Measurements from ENCODE around the gene DRICH1. TPM values are rescaled to one million over a fixed set of nuclear protein-coding genes. Genes with fewer than 3 reads are reported as not detected.
"Not testable (repeated sequence)": the region's sequence is repeated elsewhere in the genome, so short reads cannot be mapped to it uniquely, and the experiment has no call there.

DRICH1 gene
- total RNA-seq, 1 experiment from 2014 or later, result not detected

DNA sequence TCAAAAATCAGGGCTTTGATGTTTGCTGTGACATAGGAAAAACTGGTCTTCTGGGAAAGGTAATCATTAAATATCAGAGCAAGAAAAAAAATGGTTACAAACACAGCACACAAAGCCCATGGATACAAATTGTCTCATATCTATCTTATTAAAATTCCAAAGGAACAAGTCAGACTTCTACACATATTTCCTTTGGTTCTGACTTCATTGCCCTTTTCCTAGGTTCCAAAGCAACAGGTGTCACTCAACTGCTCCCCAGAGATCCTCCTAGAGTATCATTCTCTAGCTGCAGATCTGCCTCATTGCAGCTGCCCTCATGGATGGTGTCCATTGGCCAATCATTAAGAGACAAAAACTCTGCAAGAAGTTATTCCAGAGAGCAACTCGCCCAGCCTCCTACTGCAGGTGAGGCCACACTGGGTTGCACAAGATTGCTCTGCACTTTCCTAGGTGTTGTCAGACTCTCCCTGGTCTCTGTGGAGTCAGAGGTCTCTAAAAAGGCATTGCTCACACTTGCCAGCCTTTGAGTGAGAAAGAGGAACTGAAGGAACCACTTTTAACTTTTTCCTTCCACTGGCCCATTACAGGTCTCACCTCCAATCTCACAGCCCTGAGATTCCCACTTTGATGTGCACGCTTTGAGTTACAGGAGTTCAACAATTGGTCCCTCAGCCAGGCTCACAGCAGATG lies 5.7 kb downstream of the DRICH1 start:
- Mint-ChIP-seq H3K27ac (ENCODE audit: low read depth, unreplicated experiment) (no peak overlapping the region), H3K36me3 (ENCODE audit: insufficient read depth, unreplicated experiment) (no peaks in the 10 kb centered on the region), H3K4me1 (ENCODE audit: insufficient read depth, unreplicated experiment) (no peaks in the 10 kb centered on the region), H3K4me3 (ENCODE audit: unreplicated experiment) (no peak overlapping the region), H3K27me3 (ENCODE audit: insufficient read depth, unreplicated experiment) (peaks cover 51% of the 10 kb centered on the region), H3K9me3 (ENCODE audit: unreplicated experiment) (no peaks in the 10 kb centered on the region)
- intact Hi-C loops (cut with micrococcal nuclease), result loop anchor here (5.0 kb wide), 1 partner anchor 221 kb away; no protein-coding TSS in a partner anchor
- CTCF ChIA-PET, result no interaction called here
- no peak for DNase-seq (ENCODE audit: unreplicated experiment)
- no TSS peak for BruUV-seq (replicated peaks)
- POLR2A ChIA-PET, result no interaction called here
- TF ChIP-seq, protein P1, sequence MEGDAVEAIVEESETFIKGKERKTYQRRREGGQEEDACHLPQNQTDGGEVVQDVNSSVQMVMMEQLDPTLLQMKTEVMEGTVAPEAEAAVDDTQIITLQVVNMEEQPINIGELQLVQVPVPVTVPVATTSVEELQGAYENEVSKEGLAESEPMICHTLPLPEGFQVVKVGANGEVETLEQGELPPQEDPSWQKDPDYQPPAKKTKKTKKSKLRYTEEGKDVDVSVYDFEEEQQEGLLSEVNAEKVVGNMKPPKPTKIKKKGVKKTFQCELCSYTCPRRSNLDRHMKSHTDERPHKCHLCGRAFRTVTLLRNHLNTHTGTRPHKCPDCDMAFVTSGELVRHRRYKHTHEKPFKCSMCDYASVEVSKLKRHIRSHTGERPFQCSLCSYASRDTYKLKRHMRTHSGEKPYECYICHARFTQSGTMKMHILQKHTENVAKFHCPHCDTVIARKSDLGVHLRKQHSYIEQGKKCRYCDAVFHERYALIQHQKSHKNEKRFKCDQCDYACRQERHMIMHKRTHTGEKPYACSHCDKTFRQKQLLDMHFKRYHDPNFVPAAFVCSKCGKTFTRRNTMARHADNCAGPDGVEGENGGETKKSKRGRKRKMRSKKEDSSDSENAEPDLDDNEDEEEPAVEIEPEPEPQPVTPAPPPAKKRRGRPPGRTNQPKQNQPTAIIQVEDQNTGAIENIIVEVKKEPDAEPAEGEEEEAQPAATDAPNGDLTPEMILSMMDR (IDR thresholded peaks at IDR 0.05; ENCODE audit: unreplicated experiment), result no peak

DNA sequence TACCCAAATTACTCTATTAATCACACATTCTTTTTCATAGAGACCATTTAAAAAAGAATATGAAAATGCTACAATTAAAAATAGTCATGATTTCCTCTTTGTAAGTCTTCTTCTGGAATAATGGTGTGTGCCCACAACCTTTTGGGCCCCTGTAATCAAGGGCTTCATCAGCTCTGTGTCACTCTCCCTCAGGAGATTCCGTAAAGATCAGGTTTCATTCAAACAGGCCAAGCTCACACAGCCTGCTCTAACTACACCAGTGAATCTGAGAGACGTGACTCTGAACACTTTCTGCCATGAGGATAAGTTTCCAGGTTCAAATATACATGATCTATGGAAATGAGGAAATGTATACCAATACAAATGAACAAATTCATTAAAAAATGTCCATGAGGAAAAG lies 9.5 kb downstream of the DRICH1 start:
- H3K27me3 Mint-ChIP-seq (ENCODE audit: insufficient read depth, unreplicated experiment), result peaks cover 83% of the 10 kb centered on the region
- TF ChIP-seq, protein P1 (IDR thresholded peaks at IDR 0.05; ENCODE audit: unreplicated experiment), result no peak
- intact Hi-C loops (cut with micrococcal nuclease), result no loop called here
- H3K4me1 Mint-ChIP-seq (ENCODE audit: insufficient read depth, unreplicated experiment), result no peaks in the 10 kb centered on the region
- ChIA-PET POLR2A (no interaction called here), CTCF (interaction anchor here (0.8 kb wide), 1 partner anchor 129 kb away, joined by 3 read pairs; no protein-coding TSS in a partner anchor)
- no peaks in the 10 kb centered on the region for H3K36me3 Mint-ChIP-seq (ENCODE audit: insufficient read depth, unreplicated experiment)
- H3K9me3 Mint-ChIP-seq (ENCODE audit: unreplicated experiment), result no peaks in the 10 kb centered on the region
- BruUV-seq (replicated peaks), result no TSS peak
- no peak overlapping the region for H3K27ac Mint-ChIP-seq (ENCODE audit: low read depth, unreplicated experiment)
- no peak overlapping the region for H3K4me3 Mint-ChIP-seq (ENCODE audit: unreplicated experiment)
- DNase-seq (ENCODE audit: unreplicated experiment), result no peak

DNA sequence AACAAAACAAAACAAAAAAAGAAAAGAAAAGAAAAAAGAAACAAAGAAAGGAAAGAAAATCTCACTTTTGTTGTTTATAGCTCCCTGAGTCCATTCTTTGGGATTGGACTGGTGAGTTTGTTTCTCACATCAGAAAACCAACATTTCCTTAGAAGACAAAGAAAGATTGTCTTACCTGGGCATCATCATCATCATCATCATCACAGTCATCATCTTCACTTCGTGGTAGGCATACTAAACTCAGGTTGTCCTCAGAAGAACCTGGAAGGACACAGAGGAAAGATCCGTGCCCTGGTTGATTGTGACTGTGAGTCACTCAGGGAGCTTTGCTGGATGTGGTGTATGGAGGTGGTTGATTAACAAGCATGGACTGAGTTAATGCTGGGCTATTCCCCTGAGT lies 10.2 kb downstream of the DRICH1 start:
- CTCF ChIA-PET; BruUV-seq (replicated peaks): not testable (repeated sequence)

DNA sequence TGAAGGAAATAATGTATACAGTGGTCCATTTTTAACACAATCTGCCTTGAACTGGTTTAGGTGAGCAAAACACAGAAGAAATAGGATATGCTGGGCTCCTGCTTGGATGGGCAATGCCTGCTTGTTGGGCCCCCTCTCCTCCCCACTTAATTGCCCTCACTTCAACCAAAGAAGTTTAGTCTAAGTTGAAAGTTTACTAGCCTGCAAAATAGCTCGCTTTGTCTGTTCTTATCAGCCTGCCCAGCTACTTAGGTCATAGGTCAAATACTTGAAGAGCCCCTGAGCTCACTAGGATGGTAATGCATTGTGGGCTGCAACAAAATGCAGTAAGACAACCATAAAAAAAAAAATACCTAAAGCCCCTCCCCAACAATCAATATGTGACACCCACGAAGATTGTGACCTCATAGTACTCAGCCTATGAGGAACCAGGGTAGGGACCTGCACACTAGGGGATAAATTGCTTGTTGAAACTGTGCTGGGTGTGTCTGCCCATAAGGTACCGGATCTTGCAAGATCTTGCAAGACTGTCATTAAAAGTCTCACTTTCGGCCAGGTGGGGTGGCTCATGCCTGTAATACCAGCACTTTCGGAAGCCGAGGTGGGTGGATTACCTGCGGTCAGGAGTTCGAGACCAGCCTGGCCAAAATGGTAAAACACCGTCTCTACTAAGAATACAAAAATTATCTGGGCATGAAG lies 10.9 kb downstream of the DRICH1 start:
- BruUV-seq (replicated peaks), result no TSS peak
- POLR2A ChIA-PET, result no interaction called here
- DNase-seq (ENCODE audit: unreplicated experiment), result no peak
- Mint-ChIP-seq H3K4me1 (ENCODE audit: insufficient read depth, unreplicated experiment) (no peaks in the 10 kb centered on the region), H3K36me3 (ENCODE audit: insufficient read depth, unreplicated experiment) (no peaks in the 10 kb centered on the region), H3K4me3 (ENCODE audit: unreplicated experiment) (no peak overlapping the region), H3K9me3 (ENCODE audit: unreplicated experiment) (no peaks in the 10 kb centered on the region), H3K27me3 (ENCODE audit: insufficient read depth, unreplicated experiment) (peaks cover 94% of the 10 kb centered on the region), H3K27ac (ENCODE audit: low read depth, unreplicated experiment) (no peak overlapping the region)
- intact Hi-C loops (cut with micrococcal nuclease), result no loop called here
- TF ChIP-seq, protein P1 (IDR thresholded peaks at IDR 0.05; ENCODE audit: unreplicated experiment), result no peak
- CTCF ChIA-PET, result no interaction called here

More for the DNA sequence above, 10.2 kb downstream of the DRICH1 start:
- intact Hi-C loops (cut with micrococcal nuclease); H3K36me3 Mint-ChIP-seq (ENCODE audit: insufficient read depth, unreplicated experiment); H3K4me1 Mint-ChIP-seq (ENCODE audit: insufficient read depth, unreplicated experiment); H3K27ac Mint-ChIP-seq (ENCODE audit: low read depth, unreplicated experiment); H3K9me3 Mint-ChIP-seq (ENCODE audit: unreplicated experiment); POLR2A ChIA-PET; DNase-seq (ENCODE audit: unreplicated experiment); H3K4me3 Mint-ChIP-seq (ENCODE audit: unreplicated experiment): not testable (repeated sequence)
- peaks cover 90% of the 10 kb centered on the region for H3K27me3 Mint-ChIP-seq (ENCODE audit: insufficient read depth, unreplicated experiment)
